Measurements from ENCODE around the gene VAV2. TPM values are rescaled to one million over a fixed set of nuclear protein-coding genes. Genes with fewer than 3 reads are reported as not detected.

Gene VAV2
- total and polyA plus RNA-seq, 2 experiments from 2014 or later: 10.8 to 15.3 TPM

GRCh38 chr9:133804199-133804598 is 187.9 kb downstream of the VAV2 start:
- Histone ChIP-seq H3K27me3 (no peaks in the 10 kb centered on the region), H3K4me3 (no peak overlapping the region), H3K36me3 (no peaks in the 10 kb centered on the region), H3K4me1 (ENCODE audit: low read depth) (peaks cover 5% of the 10 kb centered on the region), H3K9me3 (ENCODE audit: low read depth) (no peaks in the 10 kb centered on the region), H3K27ac (no peak overlapping the region)
- DNase-seq (ENCODE audit: low read depth in 1 of 2, low spot score in 1 of 2): no peak
- no peak for TF ChIP-seq CTCF (IDR thresholded peaks at IDR 0.05; ENCODE audit: low read depth, low read length)

- Histone ChIP-seq H3K4me1 (ENCODE audit: low read depth) (peaks cover 5% of the 10 kb centered on the region), H3K27me3 (no peaks in the 10 kb centered on the region), H3K27ac (no peak overlapping the region), H3K9me3 (ENCODE audit: low read depth) (no peaks in the 10 kb centered on the region), H3K4me3 (no peak overlapping the region), H3K36me3 (no peaks in the 10 kb centered on the region)
- TF ChIP-seq CTCF (IDR thresholded peaks at IDR 0.05; ENCODE audit: low read depth, low read length): no peak
- no peak for DNase-seq (ENCODE audit: low read depth in 1 of 2, low spot score in 1 of 2)
Measured at GRCh38 chr9:133803745-133804144, 188.4 kb downstream of the VAV2 start.

- H3K36me3 ChIP-seq: no peaks in the 10 kb centered on the region
- DNase-seq (ENCODE audit: low read depth in 1 of 2, low spot score in 1 of 2): peak in 1 of 2 donors; percentile 51
- H3K4me3 ChIP-seq: no peak overlapping the region
- peaks cover 5% of the 10 kb centered on the region for H3K4me1 ChIP-seq (ENCODE audit: low read depth)
- no peak overlapping the region for H3K27ac ChIP-seq
- H3K27me3 ChIP-seq: no peaks in the 10 kb centered on the region
- TF ChIP-seq CTCF (IDR thresholded peaks at IDR 0.05; ENCODE audit: low read depth, low read length): no peak
- H3K9me3 ChIP-seq (ENCODE audit: low read depth): no peaks in the 10 kb centered on the region
Measured at GRCh38 chr9:133803028-133803585, 189.0 kb downstream of the VAV2 start.

GRCh38 chr9:133801739-133802138 is 190.4 kb downstream of the VAV2 start:
- H3K4me3 ChIP-seq: no peak overlapping the region
- peaks cover 5% of the 10 kb centered on the region for H3K4me1 ChIP-seq (ENCODE audit: low read depth)
- no peak for DNase-seq (ENCODE audit: low read depth in 1 of 2, low spot score in 1 of 2)
- H3K9me3 ChIP-seq (ENCODE audit: low read depth): no peaks in the 10 kb centered on the region
- no peak for TF ChIP-seq CTCF (IDR thresholded peaks at IDR 0.05; ENCODE audit: low read depth, low read length)
- no peaks in the 10 kb centered on the region for H3K27me3 ChIP-seq
- no peak overlapping the region for H3K27ac ChIP-seq
- H3K36me3 ChIP-seq: no peaks in the 10 kb centered on the region

GRCh38 chr9:133800266-133800665 is 191.9 kb downstream of the VAV2 start:
- Histone ChIP-seq H3K4me3 (no peak overlapping the region), H3K27me3 (no peaks in the 10 kb centered on the region), H3K36me3 (no peaks in the 10 kb centered on the region), H3K9me3 (ENCODE audit: low read depth) (no peaks in the 10 kb centered on the region), H3K4me1 (ENCODE audit: low read depth) (peaks cover 5% of the 10 kb centered on the region), H3K27ac (no peak overlapping the region)
- DNase-seq (ENCODE audit: low read depth in 1 of 2, low spot score in 1 of 2): no peak
- no peak for TF ChIP-seq CTCF (IDR thresholded peaks at IDR 0.05; ENCODE audit: low read depth, low read length)

Data from cardiac muscle cell (in vitro differentiated cells and primary cell).